Fibroblast of lung (primary cell): ENCODE data around the gene ARID1B.

Experiments
- CTCF ChIP-seq, 2 donors: IDR thresholded peaks in 1 of 2; conservative IDR thresholded peaks in 1 of 2; 1 replicate in 1 of 2; 2 replicates in 1 of 2; pipeline ENCODE4 v1.5.1; 2011 to 2012; ENCODE audit warnings: low read length in 2 of 2, control low read depth in 1 of 2, inconsistent platforms in 1 of 2, low read depth in 1 of 2, mild to moderate bottlenecking in 1 of 2
- EZH2 ChIP-seq: IDR thresholded peaks from 2 replicates; pipeline ENCODE4 v1.5.1; 2012; ENCODE audit warnings: low read length, control low read depth, mild to moderate bottlenecking; ENCODE audit errors: missing control alignments

- no peak for TF ChIP-seq CTCF (conservative IDR thresholded peaks at IDR 0.05 in 1 of 2, IDR thresholded peaks at IDR 0.05 in 1 of 2; ENCODE audit: low read depth in 1 of 2, low read length in 2 of 2)
- TF ChIP-seq EZH2: no peak
These were observed 339.2 kb downstream of the ARID1B start for GRCh38 chr6:157116426-157116825.
